Thyroid gland (tissue), 4 donors: ENCODE data around the gene CREG1.

Experiments
- CTCF ChIP-seq, 6 experiments: fragments of 200-600 bp in 3 of 6; fragments of 450-650 bp in 3 of 6; sonication (generic) in 3 of 6; IDR thresholded peaks; one replicate each; pipeline ENCODE4 v1.5.1; 2016 to 2019; ENCODE audit warnings: antibody characterized with exemption in 6 of 6, mild to moderate bottlenecking in 2 of 6, inconsistent platforms in 1 of 6, moderate library complexity in 1 of 6
- POLR2A ChIP-seq, 2 donors: fragments of 450-650 bp; IDR thresholded peaks; one replicate each; pipeline ENCODE4 v1.6.1; 2017; ENCODE audit warnings: antibody characterized with exemption in 2 of 2, mild to moderate bottlenecking in 2 of 2, moderate library complexity in 1 of 2

- no peak for TF ChIP-seq CTCF (IDR thresholded peaks at IDR 0.05)
- no peak for TF ChIP-seq POLR2A (IDR thresholded peaks at IDR 0.05)
Observed at GRCh38 chr1:167502719-167503462, 50.7 kb downstream of the CREG1 start.
